Liver (tissue), 10 donors: Measurements from ENCODE around the gene IL18BP. TPM values are rescaled to one million over a fixed set of nuclear protein-coding genes. Genes with fewer than 3 reads are reported as not detected.

ENCODE experiments used
- DNase-seq: peaks from one replicate; pipeline ENCODE4 v3.0.0-alpha.2; 2017; ENCODE audit warnings: low spot score
- H3K27ac ChIP-seq, 2 donors: one replicate each; pipeline ENCODE4 v1.7.0; 2013; ENCODE audit warnings: inconsistent platforms in 2 of 2, low read length in 2 of 2, control low read depth in 1 of 2, low read depth in 1 of 2, mild to moderate bottlenecking in 1 of 2
- H3K27me3 ChIP-seq, 4 donors: one replicate each; pipeline versions ENCODE4 v1.6.1 to v1.7.0; 2013; ENCODE audit warnings: low read length in 3 of 4, inconsistent platforms in 1 of 4, mild to moderate bottlenecking in 1 of 4, moderate library complexity in 1 of 4; ENCODE audit not compliant: control insufficient read depth in 4 of 4, insufficient read depth in 4 of 4
- H3K36me3 ChIP-seq, 4 donors: one replicate each; pipeline versions ENCODE4 v1.6.1 to v1.7.0; 2013; ENCODE audit warnings: low read length in 3 of 4, mild to moderate bottlenecking in 3 of 4, low read depth in 1 of 4, moderate library complexity in 1 of 4; ENCODE audit not compliant: control insufficient read depth in 4 of 4, insufficient read depth in 3 of 4
- H3K4me1 ChIP-seq, 4 donors: one replicate each; pipeline versions ENCODE4 v1.6.1 to v1.7.0; 2013; ENCODE audit warnings: low read length in 3 of 4, mild to moderate bottlenecking in 3 of 4, moderate library complexity in 1 of 4; ENCODE audit not compliant: control insufficient read depth in 4 of 4, insufficient read depth in 4 of 4
- H3K4me3 ChIP-seq, 3 donors: one replicate each; pipeline versions ENCODE4 v1.6.1 to v1.7.0; 2013; ENCODE audit warnings: low read length in 3 of 3, control low read depth in 1 of 3, low read depth in 1 of 3, mild to moderate bottlenecking in 1 of 3
- H3K9ac ChIP-seq, 2 donors: one replicate each; pipeline ENCODE4 v1.7.0; 2013; ENCODE audit warnings: low read length in 2 of 2, mild to moderate bottlenecking in 2 of 2, moderate library complexity in 2 of 2, control low read depth in 1 of 2, low read depth in 1 of 2
- H3K9me3 ChIP-seq, 4 donors: one replicate each; pipeline versions ENCODE4 v1.6.1 to v1.7.0; 2013; ENCODE audit warnings: low read length in 3 of 4; ENCODE audit not compliant: control insufficient read depth in 4 of 4
- FOXA1 ChIP-seq: IDR thresholded peaks from 2 replicates; pipeline ENCODE4 v1.6.1; 2016; ENCODE audit warnings: antibody characterized with exemption
- GABPA ChIP-seq, 2 donors: IDR thresholded peaks in 1 of 2; conservative IDR thresholded peaks in 1 of 2; 2 replicates each; pipeline ENCODE4 v1.6.1; 2016; ENCODE audit warnings: antibody characterized with exemption in 2 of 2, mild to moderate bottlenecking in 1 of 2, moderate library complexity in 1 of 2
- HNF4A ChIP-seq, 2 donors: conservative IDR thresholded peaks; 2 replicates each; pipeline ENCODE4 v1.6.1; 2016; ENCODE audit warnings: antibody characterized with exemption in 2 of 2, mild to moderate bottlenecking in 2 of 2
- HNF4G ChIP-seq: IDR thresholded peaks from 2 replicates; pipeline ENCODE4 v1.6.1; 2016; ENCODE audit warnings: antibody characterized with exemption
- JUND ChIP-seq, 2 donors: IDR thresholded peaks; 2 replicates each; pipeline ENCODE4 v1.6.1; 2016; ENCODE audit warnings: antibody characterized with exemption in 2 of 2
- MAX ChIP-seq: IDR thresholded peaks from 2 replicates; pipeline ENCODE4 v1.6.1; 2016; ENCODE audit warnings: antibody characterized with exemption
- NR2F2 ChIP-seq: IDR thresholded peaks from 2 replicates; pipeline ENCODE4 v1.6.1; 2016; ENCODE audit warnings: antibody characterized with exemption
- RAD21 ChIP-seq, 2 donors: IDR thresholded peaks; 2 replicates each; pipeline ENCODE4 v1.6.1; 2016; ENCODE audit warnings: antibody characterized with exemption in 2 of 2, mild to moderate bottlenecking in 2 of 2
- YY1 ChIP-seq: IDR thresholded peaks from 2 replicates; pipeline ENCODE4 v1.6.1; 2016; ENCODE audit warnings: antibody characterized with exemption, mild to moderate bottlenecking
- ZBTB33 ChIP-seq: IDR thresholded peaks from 2 replicates; pipeline ENCODE4 v1.6.1; 2016; ENCODE audit warnings: antibody characterized with exemption
- WGBS: extraction: QIAGEN DNeasy Blood & Tissue Kit; methylation state at CpG from one replicate; pipeline ENCODE4 v1.1.7; 2013; 5-methylcytosine and 5-hydroxymethylcytosine counted together
- polyA plus RNA-seq, 2 donors: library from polyadenylated mRNA; stranded (reverse) in 1 of 2; unstranded in 1 of 2; fragments of 200-250 nt in 1 of 2; fragments of >200 nt in 1 of 2; fragmentation: Nextera tagmentation in 1 of 2; extraction: Ambion mirVana in 1 of 2; gene quantifications; one replicate each; pipeline versions ENCODE4 v1.2.1 to v1.2.3, GENCODE V29; 2013 to 2015
- small RNA-seq: library from RNA; depleted of rRNA; stranded (forward); fragments of <200 nt; gene quantifications from one replicate; pipeline ENCODE3, GENCODE V24; 2014
- total RNA-seq, 2 donors: library from RNA; depleted of rRNA; stranded (reverse); fragments of >200 nt; gene quantifications; one replicate each; pipeline ENCODE4 v1.2.3, GENCODE V29; 2014
- donor health status: healthy.
- donor health status: healthy.
- donor health status: healthy.
- donor health status: healthy.
- donor health status: healthy.

IL18BP gene
- total and polyA plus RNA-seq, 4 donors = 2.4 to 6.3 (median 4.3) TPM

DNA sequence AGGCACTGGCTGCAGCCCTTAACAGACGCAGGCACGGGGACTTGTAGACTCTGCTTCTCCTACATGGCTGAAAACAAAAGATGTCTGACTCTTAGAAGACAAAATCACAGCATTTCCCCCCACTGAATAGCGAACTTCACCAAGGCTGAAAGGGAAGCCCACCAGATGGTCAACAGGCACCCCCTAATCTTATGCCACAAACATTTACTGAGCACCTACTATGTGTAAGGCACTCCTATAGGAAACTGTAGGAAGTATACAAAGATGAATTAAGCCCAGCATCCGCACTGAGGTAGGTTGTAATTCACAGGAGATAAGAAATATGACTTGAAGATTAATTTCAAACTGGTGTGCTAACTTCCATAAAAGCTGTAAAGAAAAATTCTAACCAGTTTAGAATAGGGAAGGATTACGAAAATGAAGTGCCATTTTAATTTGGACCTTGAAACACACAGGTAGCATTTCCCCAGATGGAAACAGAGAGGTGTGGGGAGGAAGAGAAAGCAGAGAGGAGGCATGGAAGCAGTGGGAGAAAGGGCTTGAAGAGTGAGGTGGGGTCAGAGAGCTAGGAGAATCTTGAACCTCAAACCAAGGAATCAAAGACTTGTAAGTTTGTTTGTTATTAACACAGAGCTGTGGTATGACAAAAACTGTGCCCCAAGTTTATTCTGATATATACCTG lies 43.5 kb downstream of the IL18BP start:
- peak overlapping the region; percentile 51 to 87 (median 56) for H3K4me3 ChIP-seq
- H3K27ac ChIP-seq = peak overlapping the region; percentile 90 to 95
- no peaks in the 10 kb centered on the region for H3K27me3 ChIP-seq
- no peaks in the 10 kb centered on the region for H3K9me3 ChIP-seq
- no peak for DNase-seq
- peaks cover 0 to 2% (median 0%) of the 10 kb centered on the region in 4 donors for H3K36me3 ChIP-seq
- peak; percentile 41 for TF ChIP-seq YY1
- TF ChIP-seq RAD21 (IDR thresholded peaks at IDR 0.05) = no peak
- H3K9ac ChIP-seq = peak overlapping the region; percentile 53 to 64
- 37% methylated on average over 5 of the region's 5 CpGs for whole genome bisulfite sequencing
- peaks cover 10 to 34% (median 24%) of the 10 kb centered on the region in 4 donors for H3K4me1 ChIP-seq

DNA sequence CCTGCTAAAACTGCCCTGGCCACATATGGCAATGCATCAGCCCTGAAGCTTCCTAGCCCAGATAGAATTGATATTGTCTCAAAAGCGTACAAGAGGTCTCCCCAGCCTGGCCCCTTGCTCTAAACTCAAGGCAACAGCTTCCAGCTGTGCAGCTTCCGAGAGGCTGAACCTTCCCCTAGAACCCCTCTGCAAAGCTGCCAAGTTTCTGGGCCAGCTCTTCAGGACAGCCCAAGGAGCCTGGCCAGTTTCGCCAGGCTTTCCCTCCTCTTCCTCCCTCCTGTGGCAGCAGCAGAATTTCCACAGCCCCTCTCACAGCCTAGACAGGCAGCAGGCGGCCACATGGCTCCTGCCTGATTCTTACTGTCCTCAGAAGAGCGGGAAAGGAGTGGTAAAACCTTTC lies 47.1 kb downstream of the IL18BP start:
- Histone ChIP-seq H3K9me3 (no peaks in the 10 kb centered on the region), H3K27me3 (no peaks in the 10 kb centered on the region), H3K27ac (no peak overlapping the region), H3K9ac (no peak overlapping the region), H3K36me3 (peaks cover 0 to 7% (median 3%) of the 10 kb centered on the region in 4 donors), H3K4me1 (peaks cover 0 to 14% (median 7%) of the 10 kb centered on the region in 4 donors), H3K4me3 (no peak overlapping the region)
- TF ChIP-seq MAX = no peak
- no peak for TF ChIP-seq ZBTB33
- TF ChIP-seq GABPA (IDR thresholded peaks at IDR 0.05 in 1 of 2, conservative IDR thresholded peaks at IDR 0.05 in 1 of 2) = no peak
- no peak for TF ChIP-seq HNF4G
- TF ChIP-seq FOXA1 = no peak
- no peak for TF ChIP-seq RAD21 (IDR thresholded peaks at IDR 0.05)
- no peak for TF ChIP-seq HNF4A (conservative IDR thresholded peaks at IDR 0.05)
- 90% methylated on average over 5 of the region's 5 CpGs for WGBS
- DNase-seq = no peak

DNA sequence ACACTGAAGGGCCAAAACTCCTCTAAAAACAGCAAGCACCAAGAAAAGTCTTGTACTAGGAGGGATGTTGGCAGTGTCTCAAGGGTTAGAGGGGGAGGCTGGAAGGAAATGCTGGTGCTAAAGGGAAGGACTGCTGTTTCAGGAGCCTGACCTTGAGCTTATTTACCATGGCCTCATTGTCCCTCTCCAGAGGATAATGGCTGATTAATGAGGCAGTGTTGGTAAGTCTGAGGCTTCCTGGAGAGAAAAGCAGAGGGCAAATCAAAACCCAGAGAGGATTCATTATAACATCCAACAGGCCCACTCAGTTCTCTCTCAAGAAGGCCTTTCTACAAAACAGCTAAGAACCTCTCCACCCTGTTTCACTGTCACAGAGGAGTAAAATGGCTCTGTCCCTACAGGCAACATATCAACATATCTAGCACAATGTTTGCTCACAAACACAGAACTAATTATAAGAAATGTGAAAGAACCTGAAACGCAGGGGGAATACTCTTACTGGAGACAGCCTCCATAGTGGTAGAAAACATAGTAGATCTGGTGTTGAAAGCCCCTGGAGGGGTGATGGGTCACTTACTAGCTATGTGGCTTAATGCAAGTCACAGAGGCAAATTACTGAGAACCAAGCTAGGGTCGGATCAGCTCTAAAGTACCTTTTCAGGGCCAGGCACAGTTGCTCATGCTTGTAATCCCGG lies 50.2 kb downstream of the IL18BP start:
- Histone ChIP-seq H3K9me3 (no peaks in the 10 kb centered on the region), H3K36me3 (peaks cover 0 to 7% (median 3%) of the 10 kb centered on the region in 4 donors), H3K27ac (no peak overlapping the region), H3K4me3 (no peak overlapping the region), H3K9ac (no peak overlapping the region), H3K4me1 (no peaks in the 10 kb centered on the region), H3K27me3 (no peaks in the 10 kb centered on the region)
- DNase-seq = no peak
- TF ChIP-seq ZBTB33 (no peak), JUND (IDR thresholded peaks at IDR 0.05) (no peak), NR2F2 (peak; percentile 95)
- 89% methylated on average over 3 of the region's 3 CpGs for WGBS

Small RNAs within 50 kb of the gene (small RNA-seq; reads per million reads assigned to genes)
- gene RNU6-72P = not detected

Other genes starting within 250 kb of the IL18BP start
- not detected for gene DEFB108B, start 165.7 kb upstream of the IL18BP start, total RNA-seq
- gene DEFB108B, start 165.7 kb upstream of the IL18BP start, polyA plus RNA-seq = not detected
- not detected for gene DEFB131B, start 120.5 kb upstream of the IL18BP start, total RNA-seq
- gene DEFB131B, start 120.5 kb upstream of the IL18BP start, polyA plus RNA-seq = not detected
- gene XNDC1N, start 70.3 kb upstream of the IL18BP start, total RNA-seq = 1 to 10 TPM; 5.6 to 7.9 TPM
- 1 to 10 TPM in 1 of 2 donors, under 1 TPM in 1; 0.59 to 2.1 TPM for gene XNDC1N, start 70.3 kb upstream of the IL18BP start, polyA plus RNA-seq
- 10 to 100 TPM; 11.9 to 31.1 TPM for gene RNF121, start 69.9 kb upstream of the IL18BP start, total RNA-seq
- 10 to 100 TPM; 10.2 to 16.5 TPM for gene RNF121, start 69.9 kb upstream of the IL18BP start, polyA plus RNA-seq
- 10 to 100 TPM; 55.1 to 93.2 TPM for gene NUMA1, start 81.6 kb downstream of the IL18BP start, total RNA-seq
- gene NUMA1, start 81.6 kb downstream of the IL18BP start, polyA plus RNA-seq = 10 to 100 TPM; 19.5 to 29.2 TPM
- gene LRRC51, start 81.9 kb downstream of the IL18BP start, total RNA-seq = 1 to 10 TPM; 1.9 to 3.4 TPM
- 1 to 10 TPM; 2.9 to 3.7 TPM for gene LRRC51, start 81.9 kb downstream of the IL18BP start, polyA plus RNA-seq
- 10 to 100 TPM; 30.5 to 47.2 TPM for gene LAMTOR1, start 104.4 kb downstream of the IL18BP start, total RNA-seq
- gene LAMTOR1, start 104.4 kb downstream of the IL18BP start, polyA plus RNA-seq = 10 to 100 TPM; 70.1 to 74.0 TPM
- gene TOMT, start 107.0 kb downstream of the IL18BP start, total RNA-seq = under 1 TPM in 1 of 2 donors, not detected in 1; 0.33 TPM
- gene TOMT, start 107.0 kb downstream of the IL18BP start, polyA plus RNA-seq = not detected
- gene ANAPC15, start 113.8 kb downstream of the IL18BP start, total RNA-seq = 10 to 100 TPM in 1 of 2 donors, 1 to 10 TPM in 1; 8.4 to 10.4 TPM
- 10 to 100 TPM; 19.6 to 22.4 TPM for gene ANAPC15, start 113.8 kb downstream of the IL18BP start, polyA plus RNA-seq
- 1 to 10 TPM in 1 of 2 donors, not detected in 1; 2.1 TPM for gene FOLR3, start 136.8 kb downstream of the IL18BP start, total RNA-seq
- under 1 TPM; 0.31 to 0.86 TPM for gene FOLR3, start 136.8 kb downstream of the IL18BP start, polyA plus RNA-seq
- under 1 TPM in 1 of 2 donors, not detected in 1; 0.09 TPM for gene FOLR1, start 193.2 kb downstream of the IL18BP start, total RNA-seq
- gene FOLR1, start 193.2 kb downstream of the IL18BP start, polyA plus RNA-seq = under 1 TPM; 0.06 to 0.21 TPM
- 10 to 100 TPM in 1 of 2 donors, 1 to 10 TPM in 1; 9.9 to 23.6 TPM for gene FOLR2, start 217.9 kb downstream of the IL18BP start, total RNA-seq
- gene FOLR2, start 217.9 kb downstream of the IL18BP start, polyA plus RNA-seq = 10 to 100 TPM in 1 of 2 donors, 1 to 10 TPM in 1; 9.4 to 31.5 TPM
- 10 to 100 TPM; 18.4 to 29.0 TPM for gene INPPL1, start 225.9 kb downstream of the IL18BP start, total RNA-seq
- gene INPPL1, start 225.9 kb downstream of the IL18BP start, polyA plus RNA-seq = 10 to 100 TPM in 1 of 2 donors, 1 to 10 TPM in 1; 7.2 to 15.8 TPM
- gene PHOX2A, start 245.3 kb downstream of the IL18BP start, total RNA-seq = not detected
- gene PHOX2A, start 245.3 kb downstream of the IL18BP start, polyA plus RNA-seq = not detected